Transverse colon (tissue), 4 donors: ENCODE data around the gene AGPAT2. TPM values are rescaled to one million over a fixed set of nuclear protein-coding genes. Genes with fewer than 3 reads are reported as not detected.

ENCODE experiments used
- DNase-seq: peaks from one replicate; pipeline ENCODE4 v3.0.0-alpha.2; 2019
- H3K27ac ChIP-seq, 4 donors: fragments of 200-600 bp; sonication (generic); 2 replicates each; pipeline ENCODE4 v1.5.1; 2016 to 2018; ENCODE audit warnings: inconsistent platforms in 4 of 4
- H3K27me3 ChIP-seq: fragments of 200-600 bp; sonication (generic); 2 replicates; pipeline ENCODE4 v1.5.1; 2017; ENCODE audit warnings: inconsistent platforms
- H3K36me3 ChIP-seq, 4 donors: fragments of 200-600 bp; sonication (generic); 2 replicates each; pipeline ENCODE4 v1.5.1; 2017 to 2019; ENCODE audit warnings: inconsistent platforms in 4 of 4
- H3K4me1 ChIP-seq, 4 donors: fragments of 200-600 bp; sonication (generic); 2 replicates each; pipeline ENCODE4 v1.5.1; 2017 to 2020; ENCODE audit warnings: inconsistent platforms in 4 of 4
- H3K4me3 ChIP-seq, 4 donors: fragments of 200-600 bp; sonication (generic); 1 replicate in 1 of 4; 2 replicates in 3 of 4; pipeline versions ENCODE4 v1.5.1 to v1.6.1; 2017 to 2019; ENCODE audit warnings: inconsistent platforms in 4 of 4
- H3K9me3 ChIP-seq, 2 donors: fragments of 200-600 bp; sonication (generic); 2 replicates each; pipeline ENCODE4 v1.5.1; 2017 to 2019; ENCODE audit warnings: inconsistent platforms in 2 of 2
- EP300 ChIP-seq: sonication (generic); formaldehyde crosslinking; IDR thresholded peaks from one replicate; pipeline ENCODE4 v1.6.1; 2017; ENCODE audit warnings: antibody characterized with exemption, low read depth
- POLR2A ChIP-seq: fragments of 450-650 bp; IDR thresholded peaks from one replicate; pipeline ENCODE4 v1.6.1; 2016; ENCODE audit warnings: antibody characterized with exemption, mild to moderate bottlenecking, moderate library complexity
- POLR2AphosphoS5 ChIP-seq, 3 donors: sonication (generic); formaldehyde crosslinking; IDR thresholded peaks; one replicate each; pipeline ENCODE4 v1.6.1; 2016; ENCODE audit warnings: antibody characterized with exemption in 3 of 3
- WGBS, 2 donors: methylation state at CpG; one replicate each; pipeline ENCODE4 v1.1.5; 2018; ENCODE audit warnings: low coverage in 1 of 2; 5-methylcytosine and 5-hydroxymethylcytosine counted together
- in situ Hi-C, 4 donors: fragments of 200-750 bp; cut with MboI; loops; one replicate each; pipeline versions ENCODE4 v1.15.0 to v1.15.1; 2017; ENCODE audit warnings: low sequenced_read_pairs in 3 of 4, low pct_ligation_motif_present in 1 of 4, low pct_unique_long_range_greater_than_20kb in 1 of 4
- intact Hi-C: fragments of 100-400 bp; cut with DNase I; formaldehyde crosslinking; loops from one replicate; pipeline ENCODE4 v1.15.1; 2023; ENCODE audit warnings: low total_unique reads
- total RNA-seq, 4 donors: library from RNA; depleted of rRNA; stranded (reverse); fragments of >200 nt; gene quantifications; one replicate each; pipeline ENCODE4 v1.1.0, GENCODE V29; 2016
- TF ChIP-seq, protein P1 (sequence below), 5 experiments: fragments of 200-600 bp in 3 of 5; fragments of 450-650 bp in 2 of 5; sonication (generic) in 3 of 5; IDR thresholded peaks; 1 replicate in 2 of 5; 2 replicates in 3 of 5; pipeline ENCODE4 v1.5.1; 2016 to 2017; ENCODE audit warnings: antibody characterized with exemption in 5 of 5, inconsistent platforms in 3 of 5, mild to moderate bottlenecking in 2 of 5, moderate library complexity in 1 of 5

AGPAT2 gene
- total RNA-seq, 4 donors from 2014 or later: 245 to 441 (median 290) TPM

DNA sequence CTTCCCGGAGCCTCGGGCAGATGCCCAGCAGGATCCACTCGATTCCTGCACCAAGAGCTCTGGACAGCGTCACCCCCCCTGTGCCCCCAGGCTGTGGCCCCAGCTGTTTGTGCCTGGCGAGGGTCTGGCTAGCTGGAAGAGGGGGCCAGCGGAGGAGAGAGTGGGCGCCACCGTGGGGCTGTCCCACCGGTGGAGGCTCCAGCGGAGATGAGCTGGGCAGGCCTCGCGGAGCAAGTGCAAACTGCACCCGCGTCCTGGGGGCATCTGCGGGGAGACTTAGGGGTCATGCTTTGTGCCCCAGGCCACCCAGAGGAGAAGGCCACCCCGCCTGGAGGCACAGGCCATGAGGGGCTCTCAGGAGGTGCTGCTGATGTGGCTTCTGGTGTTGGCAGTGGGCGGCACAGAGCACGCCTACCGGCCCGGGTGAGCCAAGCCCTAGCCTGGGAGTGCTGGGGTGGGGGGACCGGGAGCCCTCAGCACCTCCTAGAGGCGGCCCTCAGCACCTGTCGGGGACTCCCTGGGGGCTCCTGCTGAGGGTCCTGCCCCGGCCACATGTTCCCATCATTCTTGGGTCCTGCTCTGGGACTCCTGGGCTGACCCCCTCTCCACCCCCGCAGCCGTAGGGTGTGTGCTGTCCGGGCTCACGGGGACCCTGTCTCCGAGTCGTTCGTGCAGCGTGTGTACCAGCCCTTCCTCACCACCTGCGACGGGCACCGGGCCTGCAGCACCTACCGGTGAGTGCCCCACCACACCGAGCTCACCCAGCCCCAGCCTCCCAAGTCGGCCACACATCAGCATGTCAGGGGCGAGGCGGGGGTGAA lies 19.1 kb downstream of the AGPAT2 start:
- in situ Hi-C loops: no loop called here
- Histone ChIP-seq H3K4me1 (peaks cover 4 to 15% (median 7%) of the 10 kb centered on the region in 4 donors), H3K9me3 (no peaks in the 10 kb centered on the region), H3K36me3 (no peaks in the 10 kb centered on the region), H3K27ac (no peak overlapping the region), H3K4me3 (peak overlapping the region in 2 of 4 donors; percentile 9 to 15), H3K27me3 (peaks cover 78% of the 10 kb centered on the region)
- DNase-seq: no peak
- 46% methylated on average over 28 of the region's 40 CpGs; no CpG with 5 or more reads in 1 of the 2 donors for WGBS, 2 donors
- intact Hi-C loops: no loop called here
- TF ChIP-seq POLR2AphosphoS5 (IDR thresholded peaks at IDR 0.05): no peak
- TF ChIP-seq, protein P1, sequence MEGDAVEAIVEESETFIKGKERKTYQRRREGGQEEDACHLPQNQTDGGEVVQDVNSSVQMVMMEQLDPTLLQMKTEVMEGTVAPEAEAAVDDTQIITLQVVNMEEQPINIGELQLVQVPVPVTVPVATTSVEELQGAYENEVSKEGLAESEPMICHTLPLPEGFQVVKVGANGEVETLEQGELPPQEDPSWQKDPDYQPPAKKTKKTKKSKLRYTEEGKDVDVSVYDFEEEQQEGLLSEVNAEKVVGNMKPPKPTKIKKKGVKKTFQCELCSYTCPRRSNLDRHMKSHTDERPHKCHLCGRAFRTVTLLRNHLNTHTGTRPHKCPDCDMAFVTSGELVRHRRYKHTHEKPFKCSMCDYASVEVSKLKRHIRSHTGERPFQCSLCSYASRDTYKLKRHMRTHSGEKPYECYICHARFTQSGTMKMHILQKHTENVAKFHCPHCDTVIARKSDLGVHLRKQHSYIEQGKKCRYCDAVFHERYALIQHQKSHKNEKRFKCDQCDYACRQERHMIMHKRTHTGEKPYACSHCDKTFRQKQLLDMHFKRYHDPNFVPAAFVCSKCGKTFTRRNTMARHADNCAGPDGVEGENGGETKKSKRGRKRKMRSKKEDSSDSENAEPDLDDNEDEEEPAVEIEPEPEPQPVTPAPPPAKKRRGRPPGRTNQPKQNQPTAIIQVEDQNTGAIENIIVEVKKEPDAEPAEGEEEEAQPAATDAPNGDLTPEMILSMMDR (IDR thresholded peaks at IDR 0.05): no peak
- no peak for TF ChIP-seq POLR2A
- no peak for TF ChIP-seq EP300

DNA sequence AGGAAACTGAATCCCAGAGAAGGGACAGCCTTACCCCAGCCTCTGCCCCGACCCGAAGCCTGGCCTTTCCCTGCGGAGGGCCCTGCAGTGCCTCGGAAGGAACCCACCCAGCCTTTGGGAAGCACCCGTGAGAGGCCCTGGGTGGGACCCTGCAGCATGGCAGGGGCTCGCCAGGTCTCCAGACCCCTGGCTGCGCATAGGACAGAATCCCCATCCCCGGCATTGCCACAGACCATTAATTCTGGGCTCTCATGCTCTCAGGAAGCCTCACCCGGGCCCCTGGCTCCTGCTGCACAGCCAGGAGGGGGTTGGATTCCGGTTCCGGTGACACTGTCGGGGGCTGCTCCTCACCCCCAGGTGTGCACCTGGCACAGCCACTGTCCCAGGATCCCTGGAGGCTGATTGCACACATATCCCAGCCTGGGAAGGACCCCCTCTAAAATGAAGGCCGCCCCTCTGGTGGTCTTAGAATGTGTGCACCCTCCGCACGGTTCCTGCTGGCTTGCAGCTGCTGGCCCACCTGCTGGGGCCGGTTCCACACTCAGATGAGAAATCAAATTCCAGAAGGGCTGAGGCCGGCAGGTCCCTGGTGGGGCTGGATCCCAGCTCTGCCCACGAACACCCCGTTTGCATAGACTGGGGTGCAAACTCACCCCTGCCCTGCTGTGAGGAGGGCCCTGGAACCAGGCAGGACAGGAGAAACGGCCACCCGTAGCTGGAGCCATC lies 19.9 kb downstream of the AGPAT2 start:
- H3K9me3 ChIP-seq: no peaks in the 10 kb centered on the region
- H3K27me3 ChIP-seq: peaks cover 86% of the 10 kb centered on the region
- peak overlapping the region in 1 of 4 donors; percentile 5 for H3K27ac ChIP-seq
- peak overlapping the region in 2 of 4 donors; percentile 13 to 15 for H3K4me3 ChIP-seq
- TF ChIP-seq, protein P1 (IDR thresholded peaks at IDR 0.05): no peak
- no peak for TF ChIP-seq EP300
- no peak for TF ChIP-seq POLR2AphosphoS5 (IDR thresholded peaks at IDR 0.05)
- no peak for TF ChIP-seq POLR2A
- 59 to 78% methylated on average over 7 to 19 of the region's 21 CpGs for WGBS, 2 donors
- H3K36me3 ChIP-seq: no peaks in the 10 kb centered on the region
- in situ Hi-C loops: no loop called here
- H3K4me1 ChIP-seq: peaks cover 4 to 15% (median 7%) of the 10 kb centered on the region in 4 donors
- DNase-seq: no peak
- intact Hi-C loops: no loop called here

DNA sequence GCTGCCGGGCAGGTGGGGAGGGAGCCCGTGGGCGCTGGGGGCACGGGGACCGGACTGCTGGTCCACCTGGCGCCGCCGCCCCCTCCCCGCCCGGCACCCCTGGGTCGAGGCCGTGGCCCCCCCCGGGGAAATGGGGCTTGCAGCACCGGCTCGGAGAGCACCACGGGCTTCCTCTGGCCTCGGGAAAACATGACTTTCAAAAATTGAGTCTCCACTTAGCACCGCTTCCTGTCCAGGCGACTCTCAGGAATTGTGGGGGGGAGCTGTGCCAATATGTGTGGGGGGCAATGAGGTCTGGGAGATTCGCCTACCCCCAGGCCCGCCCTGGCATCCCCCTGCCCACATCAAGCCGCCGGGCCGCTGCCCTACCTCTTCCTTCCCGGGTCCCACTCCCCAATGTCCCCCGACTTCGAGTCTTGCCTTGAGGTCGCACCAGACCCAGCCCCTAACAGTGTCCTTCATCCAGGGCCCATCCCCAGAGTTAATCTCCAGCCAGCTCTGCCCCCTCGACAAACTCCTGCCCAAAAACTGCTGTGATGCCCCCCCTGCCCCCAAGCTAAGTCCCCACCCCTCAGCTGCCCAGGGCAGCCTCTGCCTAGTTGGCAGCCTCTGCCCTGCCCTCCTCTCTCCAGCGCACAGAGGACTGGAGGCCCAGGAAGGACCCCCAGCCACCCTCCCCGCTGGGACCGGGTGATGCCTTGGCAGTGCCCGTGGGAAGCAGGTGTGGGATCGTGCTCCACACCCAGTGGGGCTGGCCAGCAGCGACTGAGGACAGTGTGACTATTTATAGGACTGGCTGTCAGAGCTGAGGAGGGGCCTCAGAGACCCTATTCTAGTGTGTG lies 20.7 kb downstream of the AGPAT2 start:
- Histone ChIP-seq H3K4me3 (peak overlapping the region in 2 of 4 donors; percentile 39 to 42), H3K27ac (peak overlapping the region in 1 of 4 donors; percentile 20), H3K4me1 (peaks cover 4 to 13% (median 7%) of the 10 kb centered on the region in 4 donors), H3K27me3 (peaks cover 93% of the 10 kb centered on the region), H3K36me3 (no peaks in the 10 kb centered on the region), H3K9me3 (no peaks in the 10 kb centered on the region)
- in situ Hi-C loops: no loop called here
- no peak for DNase-seq
- WGBS, 2 donors: 20% methylated on average over 30 of the region's 35 CpGs; no CpG with 5 or more reads in 1 of the 2 donors
- intact Hi-C loops: no loop called here
- TF ChIP-seq, protein P1 (IDR thresholded peaks at IDR 0.05): no peak
- no peak for TF ChIP-seq POLR2AphosphoS5 (IDR thresholded peaks at IDR 0.05)
- TF ChIP-seq POLR2A: no peak
- TF ChIP-seq EP300: no peak
